ENCODE data around the gene OR5AL1. TPM values are rescaled to one million over a fixed set of nuclear protein-coding genes. Genes with fewer than 3 reads are reported as not detected.

OR5AL1 gene
- polyA plus RNA-seq, 2 of the 4 experiments (the other 2 are of a cell fraction): not detected

- ATAC-seq (no peak), FAIRE-seq (no peak), DNase-seq (ENCODE audit: low read depth in 1 of 2, low spot score in 1 of 2) (no peak)
- 38% methylated on average over 2 of the region's 2 CpGs for WGBS (ENCODE audit: missing lambda C conversion rate)
- Histone ChIP-seq H3K4me1 (no peaks in the 10 kb centered on the region), H3K4me3 (no peak overlapping the region), H3K4me2 (no peak overlapping the region), H3K9me3 (no peaks in the 10 kb centered on the region), H3K27ac (no peak overlapping the region)
- TF ChIP-seq JUNB (IDR thresholded peaks at IDR 0.05) (no peak), CTCF (IDR thresholded peaks at IDR 0.05) (no peak), FOSB (CRISPR knock-in tag; IDR thresholded peaks at IDR 0.05) (no peak), BCL3 (IDR thresholded peaks at IDR 0.05) (no peak), EP300 (IDR thresholded peaks at IDR 0.05) (no peak), POLR2A (IDR thresholded peaks at IDR 0.05; ENCODE audit: low read length) (no peak), RARB (CRISPR knock-in tag; IDR thresholded peaks at IDR 0.05) (no peak), KDM5A (IDR thresholded peaks at IDR 0.05) (no peak)
- CTCF ChIA-PET: no interaction called here
- POLR2A ChIA-PET: no interaction called here
These were observed 8.1 kb upstream of the OR5AL1 start for GRCh38 chr11:56404393-56404792.

GRCh38 chr11:56410801-56411200 lies 1.7 kb upstream of the OR5AL1 start:
- CTCF ChIA-PET: interaction anchor here (0.8 kb wide), 1 partner anchor 35 kb away, joined by 3 read pairs; no protein-coding TSS in a partner anchor

More at GRCh38 chr11:56410801-56411200, 1.7 kb upstream of the OR5AL1 start:
- DNase-seq (ENCODE audit: low read depth in 1 of 2, low spot score in 1 of 2) (no peak), ATAC-seq (no peak), FAIRE-seq (no peak)
- POLR2A ChIA-PET: no interaction called here
- TF ChIP-seq ATOH8 (CRISPR knock-in tag; IDR thresholded peaks at IDR 0.05; ENCODE audit: low read depth): no peak
- TF ChIP-seq HMGXB4 (CRISPR knock-in tag; IDR thresholded peaks at IDR 0.05; ENCODE audit: borderline replicate concordance): no peak
- TF ChIP-seq EHMT2 (IDR thresholded peaks at IDR 0.05; ENCODE audit: low read depth): no peak
- no peak for TF ChIP-seq SMC3 (IDR thresholded peaks at IDR 0.05)
- no peak for TF ChIP-seq ZSCAN20 (CRISPR knock-in tag; IDR thresholded peaks at IDR 0.05)
- no peak for TF ChIP-seq NR3C1 (IDR thresholded peaks at IDR 0.05)
- TF ChIP-seq ZFP36 (IDR thresholded peaks at IDR 0.05; ENCODE audit: borderline replicate concordance, partially characterized antibody): no peak
- no peak for TF ChIP-seq FOSB (CRISPR knock-in tag; IDR thresholded peaks at IDR 0.05)
- TF ChIP-seq ELK1 (IDR thresholded peaks at IDR 0.05; ENCODE audit: low read depth, low read length): no peak
- no peak for TF ChIP-seq POLR2A (IDR thresholded peaks at IDR 0.05; ENCODE audit: low read length)
- no peak for TF ChIP-seq GATA3 (IDR thresholded peaks at IDR 0.05; ENCODE audit: borderline replicate concordance)
- TF ChIP-seq POLR2AphosphoS2 (conservative IDR thresholded peaks at IDR 0.05; ENCODE audit: low read length): no peak
- no peak for TF ChIP-seq HES2 (IDR thresholded peaks at IDR 0.05)
- TF ChIP-seq JUN (IDR thresholded peaks at IDR 0.05): no peak
- no peak for TF ChIP-seq HOXB13 (CRISPR knock-in tag; IDR thresholded peaks at IDR 0.05; ENCODE audit: low read depth)
- no peak for TF ChIP-seq PBX3 (IDR thresholded peaks at IDR 0.05)
- TF ChIP-seq HEYL (CRISPR knock-in tag; IDR thresholded peaks at IDR 0.05): no peak
- TF ChIP-seq RCOR1 (IDR thresholded peaks at IDR 0.05; ENCODE audit: low read depth, low read length): no peak
- TF ChIP-seq CTCF (IDR thresholded peaks at IDR 0.05): no peak
- H3K4me2 ChIP-seq: no peak overlapping the region
- H3K9me3 ChIP-seq: no peaks in the 10 kb centered on the region
- no peaks in the 10 kb centered on the region for H3K4me1 ChIP-seq
- no peak overlapping the region for H3K27ac ChIP-seq
- H3K4me3 ChIP-seq: no peak overlapping the region

Measured in A549 (cell line).